Measurements from ENCODE around the gene TPCN2. TPM values are rescaled to one million over a fixed set of nuclear protein-coding genes. Genes with fewer than 3 reads are reported as not detected.
A peak's percentile ranks its signal among the peaks of the same experiment; 100 is the strongest.

The TPCN2 gene
- total RNA-seq, 1 experiment from 2014 or later = 25.1 TPM

- no peak for DNase-seq (ENCODE audit: low spot score)
Observed at GRCh38 chr11:69111624-69112542, 63.2 kb downstream of the TPCN2 start.

- DNase-seq (ENCODE audit: low spot score) = no peak
Observed at GRCh38 chr11:69113226-69113625, 64.5 kb downstream of the TPCN2 start.

GRCh38 chr11:69113646-69114340 is 65.1 kb downstream of the TPCN2 start:
- no peak for DNase-seq (ENCODE audit: low spot score)

- DNase-seq (ENCODE audit: low spot score) = no peak
Observed at GRCh38 chr11:69114362-69114761, 65.6 kb downstream of the TPCN2 start.

GRCh38 chr11:69114811-69115523 is 66.2 kb downstream of the TPCN2 start:
- DNase-seq (ENCODE audit: low spot score) = no peak

- DNase-seq (ENCODE audit: low spot score) = peak; percentile 53
Observed at GRCh38 chr11:69115586-69116560, 67.1 kb downstream of the TPCN2 start.

- DNase-seq (ENCODE audit: low spot score) = no peak
Observed at GRCh38 chr11:69116671-69117070, 67.9 kb downstream of the TPCN2 start.

GRCh38 chr11:69119190-69119589 is 70.5 kb downstream of the TPCN2 start:
- no peak for DNase-seq (ENCODE audit: low spot score)

GRCh38 chr11:69120096-69120875 is 71.6 kb downstream of the TPCN2 start:
- DNase-seq (ENCODE audit: low spot score) = no peak

GRCh38 chr11:69121021-69121420 is 72.3 kb downstream of the TPCN2 start:
- no peak for DNase-seq (ENCODE audit: low spot score)

- DNase-seq (ENCODE audit: low spot score) = no peak
Observed at GRCh38 chr11:69121621-69122325, 73.0 kb downstream of the TPCN2 start.

- no peak for DNase-seq (ENCODE audit: low spot score)
Observed at GRCh38 chr11:69122326-69122629, 73.5 kb downstream of the TPCN2 start.

- peak; percentile 98 for DNase-seq (ENCODE audit: low spot score)
Observed at GRCh38 chr11:69122630-69123431, 74.1 kb downstream of the TPCN2 start.

- DNase-seq (ENCODE audit: low spot score) = no peak
Observed at GRCh38 chr11:69123593-69124545, 75.1 kb downstream of the TPCN2 start.

- DNase-seq (ENCODE audit: low spot score) = no peak
Observed at GRCh38 chr11:69125861-69126260, 77.1 kb downstream of the TPCN2 start.

- DNase-seq (ENCODE audit: low spot score) = no peak
Observed at GRCh38 chr11:69126286-69126685, 77.6 kb downstream of the TPCN2 start.

- no peak for DNase-seq (ENCODE audit: low spot score)
Observed at GRCh38 chr11:69127081-69127850, 78.5 kb downstream of the TPCN2 start.

Measured in HT-29 (cell line).